ENCODE data around the gene CLEC3B.

- TF ChIP-seq CTCF (IDR thresholded peaks at IDR 0.05; ENCODE audit: low read depth, low read length, poor library complexity, severe bottlenecking) (no peak), EZH2phosphoT487 (IDR thresholded peaks at IDR 0.05; ENCODE audit: borderline replicate concordance, low read length) (no peak)
These were observed 32.5 kb upstream of the CLEC3B start for GRCh38 chr3:44993471-44994205.
